Left ventricle myocardium inferior (tissue), 1 donor: ENCODE data around the gene PWWP2B. TPM values are rescaled to one million over a fixed set of nuclear protein-coding genes. Genes with fewer than 3 reads are reported as not detected.

Experiments used
- DNase-seq: peaks from one replicate; pipeline ENCODE4 v3.0.0-alpha.2; 2020
- H3K27ac ChIP-seq: fragments of 200-600 bp; replicated peaks from 2 replicates; pipeline ENCODE4 v1.8.0; 2021
- H3K27me3 ChIP-seq: fragments of 200-600 bp; 2 replicates; pipeline ENCODE4 v1.8.0; 2021; ENCODE audit warnings: low read depth
- H3K36me3 ChIP-seq: fragments of 200-600 bp; 2 replicates; pipeline ENCODE4 v1.8.0; 2021
- H3K4me1 ChIP-seq: fragments of 200-600 bp; 2 replicates; pipeline ENCODE4 v1.8.0; 2021
- H3K4me3 ChIP-seq: fragments of 200-600 bp; 2 replicates; pipeline ENCODE4 v1.8.0; 2021; ENCODE audit warnings: mild to moderate bottlenecking, moderate library complexity
- H3K9me3 ChIP-seq: fragments of 200-600 bp; replicated peaks from 2 replicates; pipeline ENCODE4 v1.8.0; 2021
- intact Hi-C: fragments of 100-400 bp; cut with micrococcal nuclease; formaldehyde crosslinking; loops from one replicate; pipeline ENCODE4 v1.11.0; 2022
- total RNA-seq: library from RNA; stranded (reverse); fragmentation: NEBNext Ultra II Directional; extraction: Animal tissue kit (Norgen Biotek cat#: 25700); gene quantifications from one replicate; pipeline ENCODE4 v1.2.1, GENCODE V29; 2021
- TF ChIP-seq, protein P1 (sequence below): fragments of 200-600 bp; IDR thresholded peaks from 2 replicates; pipeline ENCODE4 v1.8.0; 2021; ENCODE audit warnings: antibody characterized with exemption, mild to moderate bottlenecking, borderline replicate concordance
- donor health status: DM: no; HTN: yes; CAD: no; lungs with severe emphysema.

The PWWP2B gene
- total RNA-seq, 1 donor from 2014 or later = 17.2 TPM

- no peaks in the 10 kb centered on the region for H3K9me3 ChIP-seq
- H3K27me3 ChIP-seq = peaks cover 4% of the 10 kb centered on the region
- intact Hi-C loops = no loop called here
- TF ChIP-seq, protein P1, sequence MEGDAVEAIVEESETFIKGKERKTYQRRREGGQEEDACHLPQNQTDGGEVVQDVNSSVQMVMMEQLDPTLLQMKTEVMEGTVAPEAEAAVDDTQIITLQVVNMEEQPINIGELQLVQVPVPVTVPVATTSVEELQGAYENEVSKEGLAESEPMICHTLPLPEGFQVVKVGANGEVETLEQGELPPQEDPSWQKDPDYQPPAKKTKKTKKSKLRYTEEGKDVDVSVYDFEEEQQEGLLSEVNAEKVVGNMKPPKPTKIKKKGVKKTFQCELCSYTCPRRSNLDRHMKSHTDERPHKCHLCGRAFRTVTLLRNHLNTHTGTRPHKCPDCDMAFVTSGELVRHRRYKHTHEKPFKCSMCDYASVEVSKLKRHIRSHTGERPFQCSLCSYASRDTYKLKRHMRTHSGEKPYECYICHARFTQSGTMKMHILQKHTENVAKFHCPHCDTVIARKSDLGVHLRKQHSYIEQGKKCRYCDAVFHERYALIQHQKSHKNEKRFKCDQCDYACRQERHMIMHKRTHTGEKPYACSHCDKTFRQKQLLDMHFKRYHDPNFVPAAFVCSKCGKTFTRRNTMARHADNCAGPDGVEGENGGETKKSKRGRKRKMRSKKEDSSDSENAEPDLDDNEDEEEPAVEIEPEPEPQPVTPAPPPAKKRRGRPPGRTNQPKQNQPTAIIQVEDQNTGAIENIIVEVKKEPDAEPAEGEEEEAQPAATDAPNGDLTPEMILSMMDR = no peak
- H3K27ac ChIP-seq = no peak overlapping the region
- no peak for DNase-seq
- no peaks in the 10 kb centered on the region for H3K4me1 ChIP-seq
- no peaks in the 10 kb centered on the region for H3K36me3 ChIP-seq
- no peak overlapping the region for H3K4me3 ChIP-seq
Observed at GRCh38 chr10:132373241-132373955, 23.6 kb upstream of the PWWP2B start.

GRCh38 chr10:132374176-132374575 lies 22.8 kb upstream of the PWWP2B start:
- intact Hi-C loops = no loop called here
- DNase-seq = no peak
- H3K4me3 ChIP-seq = no peak overlapping the region
- TF ChIP-seq, protein P1 = no peak
- no peak overlapping the region for H3K27ac ChIP-seq
- peaks cover 4% of the 10 kb centered on the region for H3K27me3 ChIP-seq
- no peaks in the 10 kb centered on the region for H3K9me3 ChIP-seq
- no peaks in the 10 kb centered on the region for H3K4me1 ChIP-seq
- no peaks in the 10 kb centered on the region for H3K36me3 ChIP-seq

DNA sequence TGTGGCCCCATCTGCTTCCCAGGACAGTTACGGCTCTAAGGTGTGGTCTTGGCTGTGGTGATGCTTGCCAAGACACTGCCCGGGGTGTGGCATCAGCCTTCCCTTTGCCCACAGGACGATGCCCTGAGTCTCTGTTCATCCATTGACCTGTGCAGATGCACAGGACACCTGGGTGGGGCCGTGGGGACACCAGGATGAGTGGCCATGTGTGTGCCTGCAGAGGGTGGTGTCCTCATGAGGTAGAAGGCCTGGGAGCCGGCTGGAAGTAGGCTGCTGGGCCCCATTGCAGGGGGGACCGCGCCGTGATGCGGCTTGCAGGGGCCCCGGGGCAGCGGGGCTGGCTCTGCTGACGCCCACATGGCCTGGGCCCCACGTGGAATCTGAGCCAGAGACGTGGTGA lies 22.4 kb upstream of the PWWP2B start:
- peaks cover 4% of the 10 kb centered on the region for H3K27me3 ChIP-seq
- H3K9me3 ChIP-seq = no peaks in the 10 kb centered on the region
- H3K4me3 ChIP-seq = no peak overlapping the region
- no peak for DNase-seq
- intact Hi-C loops = no loop called here
- no peaks in the 10 kb centered on the region for H3K36me3 ChIP-seq
- no peaks in the 10 kb centered on the region for H3K4me1 ChIP-seq
- no peak overlapping the region for H3K27ac ChIP-seq
- TF ChIP-seq, protein P1 = no peak

DNA sequence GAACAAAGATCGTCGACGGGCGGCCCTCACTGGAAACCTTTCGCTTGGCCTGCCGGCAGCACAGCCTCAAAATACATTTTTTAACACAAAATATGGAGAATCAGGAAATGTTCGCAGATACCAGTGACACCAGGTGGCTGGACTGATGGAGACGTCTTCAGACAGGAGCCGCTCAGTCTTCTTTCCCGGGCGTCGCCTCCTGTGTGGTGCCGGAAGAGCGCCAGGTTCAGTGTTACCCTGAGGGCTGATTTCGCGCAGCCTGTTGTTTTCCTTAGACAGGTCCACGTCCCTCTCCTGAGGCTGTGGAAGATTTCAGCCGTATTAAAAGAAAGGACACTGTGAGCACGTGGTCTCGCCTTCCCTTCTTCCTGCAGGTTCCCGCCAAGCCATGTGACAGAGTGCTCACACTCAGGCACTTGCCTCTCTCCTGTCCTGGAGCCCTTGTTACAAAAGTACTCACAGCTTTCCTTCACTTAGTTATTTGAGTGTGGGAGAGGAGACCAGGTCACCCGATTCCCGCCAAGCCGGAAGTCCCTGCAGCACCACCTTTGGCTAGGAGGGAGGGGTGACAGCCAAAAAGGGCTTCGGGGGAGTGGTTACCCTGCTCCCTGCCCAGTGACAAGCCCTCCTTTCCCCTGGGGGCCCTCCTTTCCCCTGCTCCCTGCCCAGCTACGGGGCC lies 21.7 kb upstream of the PWWP2B start:
- TF ChIP-seq, protein P1 = no peak
- H3K27ac ChIP-seq = no peak overlapping the region
- H3K4me1 ChIP-seq = no peaks in the 10 kb centered on the region
- no peaks in the 10 kb centered on the region for H3K36me3 ChIP-seq
- H3K27me3 ChIP-seq = peaks cover 4% of the 10 kb centered on the region
- DNase-seq = no peak
- H3K4me3 ChIP-seq = no peak overlapping the region
- intact Hi-C loops = no loop called here
- H3K9me3 ChIP-seq = no peaks in the 10 kb centered on the region

- no peaks in the 10 kb centered on the region for H3K9me3 ChIP-seq
- intact Hi-C loops = no loop called here
- DNase-seq = no peak
- TF ChIP-seq, protein P1 = no peak
- no peaks in the 10 kb centered on the region for H3K36me3 ChIP-seq
- peaks cover 4% of the 10 kb centered on the region for H3K27me3 ChIP-seq
- no peak overlapping the region for H3K4me3 ChIP-seq
- no peak overlapping the region for H3K27ac ChIP-seq
- H3K4me1 ChIP-seq = no peaks in the 10 kb centered on the region
Observed at GRCh38 chr10:132375795-132376297, 21.2 kb upstream of the PWWP2B start.
